Epithelial cell of alveolus of lung (primary cell): ENCODE results near the gene NSL1. TPM values are rescaled to one million over a fixed set of nuclear protein-coding genes. Genes with fewer than 3 reads are reported as not detected.

Source experiments
- total RNA-seq: library from RNA; depleted of rRNA; stranded (reverse); fragments of >200 nt; gene quantifications from 2 replicates; pipeline ENCODE4 v1.2.1, GENCODE V29; 2015

The NSL1 gene
- 34.5 and 43.4 TPM in 2 replicates for total RNA-seq

GRCh38 chr1:212791676-212792395 lies at the start of gene NSL1, which contains the start of gene TATDN3:
TSS of gene NSL1 (minus strand) at chr1:212791777. CDS start at chr1:212791763, 14 bp downstream.
TSS of gene TATDN3 (plus strand) at chr1:212791894. CDS start at chr1:212791922, 28 bp downstream.

GRCh38 chr1:212699625-212700222 lies 91.9 kb downstream of the NSL1 start, which contains the start of gene BATF3:
TSS of gene BATF3 (minus strand) at chr1:212699840. CDS start at chr1:212699762, 78 bp downstream.

Other genes with a start within 250 kb of the NSL1 start
- gene ATF3, start 183.0 kb downstream of the NSL1 start, total RNA-seq, result 3.6 and 9.1 TPM in 2 replicates
- gene BATF3, start 91.9 kb downstream of the NSL1 start, total RNA-seq, result 3.9 and 9.8 TPM in 2 replicates
- 10.5 and 24.7 TPM in 2 replicates for gene TATDN3, start 117 bp upstream of the NSL1 start, total RNA-seq
- not detected in 2 replicates for gene SPATA45, start 55.9 kb upstream of the NSL1 start, total RNA-seq
- gene FLVCR1, start 66.5 kb upstream of the NSL1 start, total RNA-seq, result 4.2 and 5.4 TPM in 2 replicates
- gene VASH2, start 158.8 kb upstream of the NSL1 start, total RNA-seq, result 3.5 and 6.8 TPM in 2 replicates
- gene ANGEL2, start 224.1 kb upstream of the NSL1 start, total RNA-seq, result 19.3 and 62.1 TPM in 2 replicates